ENCODE data around the gene ENG. TPM values are rescaled to one million over a fixed set of nuclear protein-coding genes. Genes with fewer than 3 reads are reported as not detected.
A peak's percentile ranks its signal among the peaks of the same experiment; 100 is the strongest.
"Not testable (repeated sequence)": the region's sequence is repeated elsewhere in the genome, so short reads cannot be mapped to it uniquely, and the experiment has no call there.

ENG gene
- total RNA-seq, 1 donor from 2014 or later = 675 TPM

- peak in 1 of 2 donors; percentile 77 for DNase-seq (ENCODE audit: low spot score in 2 of 2)
Observed at GRCh38 chr9:127783111-127784008, 71.1 kb downstream of the ENG start.

GRCh38 chr9:127781806-127782205, 72.7 kb downstream of the ENG start:
- Histone ChIP-seq H3K9me3 (no peaks in the 10 kb centered on the region), H3K27me3 (no peaks in the 10 kb centered on the region), H3K27ac (no peak overlapping the region), H3K36me3 (peaks cover 0 to under 1% of the 10 kb centered on the region in 2 donors), H3K4me3 (no peak overlapping the region), H3K4me1 (peaks cover 5 to 9% of the 10 kb centered on the region in 2 donors)
- intact Hi-C loops (cut with DNase I) = no loop called here
- no peak for TF ChIP-seq CTCF (IDR thresholded peaks at IDR 0.05)
- DNase-seq (ENCODE audit: low spot score in 2 of 2) = no peak

More at GRCh38 chr9:127783111-127784008, 71.1 kb downstream of the ENG start:
- TF ChIP-seq CTCF (IDR thresholded peaks at IDR 0.05) = no peak
- no peaks in the 10 kb centered on the region for H3K9me3 ChIP-seq
- no peak overlapping the region for H3K4me3 ChIP-seq
- H3K36me3 ChIP-seq = peaks cover 13 to 16% of the 10 kb centered on the region in 2 donors
- peak overlapping the region; percentile 15 to 94 for H3K27ac ChIP-seq
- no peaks in the 10 kb centered on the region for H3K27me3 ChIP-seq
- peaks cover 13 to 25% of the 10 kb centered on the region in 2 donors for H3K4me1 ChIP-seq
- intact Hi-C loops (cut with DNase I) = loop anchor here (2.0 kb wide), 1 partner anchor 193 kb away; no protein-coding TSS in a partner anchor

GRCh38 chr9:127780909-127781308, 73.5 kb downstream of the ENG start:
- H3K4me1 ChIP-seq; intact Hi-C loops (cut with DNase I); H3K27me3 ChIP-seq; H3K27ac ChIP-seq; H3K9me3 ChIP-seq; H3K4me3 ChIP-seq; DNase-seq (ENCODE audit: low spot score in 2 of 2); H3K36me3 ChIP-seq: not testable (repeated sequence)

GRCh38 chr9:127780126-127780885, 74.2 kb downstream of the ENG start:
- Histone ChIP-seq H3K27me3 (no peaks in the 10 kb centered on the region), H3K4me1 (peaks cover 3% of the 10 kb centered on the region in 2 donors), H3K9me3 (no peaks in the 10 kb centered on the region), H3K27ac (no peak overlapping the region), H3K4me3 (no peak overlapping the region), H3K36me3 (no peaks in the 10 kb centered on the region)
- intact Hi-C loops (cut with DNase I) = no loop called here
- TF ChIP-seq CTCF (IDR thresholded peaks at IDR 0.05) = no peak
- no peak for DNase-seq (ENCODE audit: low spot score in 2 of 2)

- Histone ChIP-seq H3K4me1 (no peaks in the 10 kb centered on the region), H3K27me3 (no peaks in the 10 kb centered on the region), H3K36me3 (no peaks in the 10 kb centered on the region), H3K4me3 (no peak overlapping the region), H3K27ac (no peak overlapping the region), H3K9me3 (no peaks in the 10 kb centered on the region)
- no peak for TF ChIP-seq CTCF (IDR thresholded peaks at IDR 0.05)
- DNase-seq (ENCODE audit: low spot score in 2 of 2) = no peak
- intact Hi-C loops (cut with DNase I) = no loop called here
Observed at GRCh38 chr9:127779136-127779981, 75.1 kb downstream of the ENG start.
